HUES6 (cell line): ENCODE data around the gene CPSF7.
"Not testable (repeated sequence)": the region's sequence is repeated elsewhere in the genome, so short reads cannot be mapped to it uniquely, and the experiment has no call there.

ENCODE experiments used
- H3K27ac ChIP-seq: 2 replicates; pipeline ENCODE4 v1.7.0; 2013; ENCODE audit warnings: low read depth, mild to moderate bottlenecking, low read length, inconsistent platforms
- H3K27me3 ChIP-seq: 2 replicates; pipeline ENCODE4 v1.6.1; 2013; ENCODE audit warnings: low read length; ENCODE audit not compliant: control insufficient read depth, insufficient read depth
- H3K36me3 ChIP-seq: 2 replicates; pipeline ENCODE4 v1.6.1; 2013; ENCODE audit warnings: low read length; ENCODE audit not compliant: control insufficient read depth, insufficient read depth
- H3K4me1 ChIP-seq: 2 replicates; pipeline ENCODE4 v1.6.1; 2013; ENCODE audit warnings: low read length; ENCODE audit not compliant: control insufficient read depth, insufficient read depth
- H3K4me3 ChIP-seq: 2 replicates; pipeline ENCODE4 v1.5.1; 2013; ENCODE audit warnings: low read depth, low read length
- H3K9ac ChIP-seq: one replicate; pipeline ENCODE4 v1.6.1; 2013; ENCODE audit warnings: mild to moderate bottlenecking, low read length
- H3K9me3 ChIP-seq: 2 replicates; pipeline ENCODE4 v1.6.1; 2013; ENCODE audit warnings: low read depth, low read length; ENCODE audit not compliant: control insufficient read depth, insufficient read depth

The CPSF7 gene

DNA sequence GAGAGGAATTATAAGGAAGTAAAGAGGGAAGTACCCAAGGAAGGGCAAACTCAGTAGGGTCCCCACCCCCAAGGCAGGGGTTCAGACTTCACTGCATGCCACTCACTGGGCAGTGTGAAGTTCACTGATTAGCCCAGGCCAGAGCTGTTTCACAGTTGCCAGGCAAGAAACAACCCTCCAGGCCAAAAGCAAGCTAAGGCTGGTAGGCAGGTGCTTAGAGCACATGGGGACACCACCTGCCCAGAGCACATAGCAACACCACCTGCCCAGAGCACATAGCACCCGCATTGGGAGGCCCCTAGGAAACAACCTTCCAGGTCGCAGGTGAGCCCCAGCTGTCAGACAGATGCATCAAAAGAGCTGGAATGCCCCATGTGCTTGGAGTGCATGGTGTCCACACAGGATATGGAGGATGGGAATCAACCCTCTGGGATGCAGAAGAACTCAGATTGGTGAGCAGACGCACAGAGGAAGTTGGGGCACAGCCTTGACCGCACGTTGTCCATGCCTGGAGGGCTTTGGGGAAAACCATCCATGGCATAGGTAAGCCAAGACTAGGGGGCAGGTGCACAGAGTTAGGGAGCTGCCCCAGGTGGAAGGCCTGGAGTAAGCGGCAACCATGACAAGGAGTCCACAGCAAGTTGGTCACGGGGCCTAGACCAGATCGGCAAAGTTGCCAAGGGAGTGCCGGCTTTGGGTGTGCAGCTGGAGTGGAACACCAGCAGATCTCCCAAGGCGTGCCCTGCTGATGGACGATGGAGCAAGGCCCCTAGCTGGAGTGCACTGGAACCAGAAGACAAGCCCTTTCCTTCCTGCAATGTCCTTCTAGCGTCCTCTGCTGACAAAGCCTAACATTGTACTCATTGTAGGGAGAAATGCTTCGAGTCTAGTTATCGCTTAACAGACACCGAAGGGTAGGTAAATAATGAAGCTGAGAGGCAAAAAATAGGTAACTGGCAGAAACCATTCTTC, 45.2 kb downstream of the CPSF7 start:
- Histone ChIP-seq H3K4me1 (no peaks in the 10 kb centered on the region), H3K27ac (no peak overlapping the region), H3K9ac (no peak overlapping the region), H3K27me3 (no peaks in the 10 kb centered on the region), H3K4me3 (no peak overlapping the region), H3K36me3 (no peaks in the 10 kb centered on the region), H3K9me3 (no peaks in the 10 kb centered on the region)

DNA sequence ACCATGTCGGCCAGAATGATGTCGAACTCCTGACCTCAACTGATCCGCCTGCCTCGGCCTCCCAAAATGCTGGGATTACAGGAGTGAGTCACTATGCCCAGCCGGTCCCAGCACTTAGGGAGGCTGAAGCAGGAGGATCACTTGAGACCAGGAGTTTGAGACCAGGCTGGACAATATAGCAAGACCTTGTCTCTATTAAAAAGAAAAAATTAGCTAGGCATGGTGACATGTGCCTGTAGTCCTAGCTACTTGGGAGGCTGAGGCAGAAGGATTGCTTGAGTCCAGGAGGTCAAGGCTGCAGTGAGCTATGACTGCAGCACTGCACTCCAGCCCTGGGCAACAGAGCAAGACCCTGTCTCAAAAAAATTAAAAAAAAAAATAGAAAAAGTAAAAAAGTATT, 45.9 kb downstream of the CPSF7 start:
- not testable (repeated sequence) for H3K4me3 ChIP-seq, H3K9ac ChIP-seq, H3K27me3 ChIP-seq, H3K9me3 ChIP-seq, H3K36me3 ChIP-seq, H3K4me1 ChIP-seq, H3K27ac ChIP-seq

- H3K9me3 ChIP-seq = no peaks in the 10 kb centered on the region
- no peaks in the 10 kb centered on the region for H3K4me1 ChIP-seq
- peaks cover 7% of the 10 kb centered on the region; the same call in 1 of the 2 replicates for H3K36me3 ChIP-seq
- H3K27ac ChIP-seq = no peak overlapping the region
- no peak overlapping the region for H3K9ac ChIP-seq
- H3K27me3 ChIP-seq = no peaks in the 10 kb centered on the region
- H3K4me3 ChIP-seq = no peak overlapping the region
Observed at GRCh38 chr11:61380884-61381283, 48.9 kb downstream of the CPSF7 start.

DNA sequence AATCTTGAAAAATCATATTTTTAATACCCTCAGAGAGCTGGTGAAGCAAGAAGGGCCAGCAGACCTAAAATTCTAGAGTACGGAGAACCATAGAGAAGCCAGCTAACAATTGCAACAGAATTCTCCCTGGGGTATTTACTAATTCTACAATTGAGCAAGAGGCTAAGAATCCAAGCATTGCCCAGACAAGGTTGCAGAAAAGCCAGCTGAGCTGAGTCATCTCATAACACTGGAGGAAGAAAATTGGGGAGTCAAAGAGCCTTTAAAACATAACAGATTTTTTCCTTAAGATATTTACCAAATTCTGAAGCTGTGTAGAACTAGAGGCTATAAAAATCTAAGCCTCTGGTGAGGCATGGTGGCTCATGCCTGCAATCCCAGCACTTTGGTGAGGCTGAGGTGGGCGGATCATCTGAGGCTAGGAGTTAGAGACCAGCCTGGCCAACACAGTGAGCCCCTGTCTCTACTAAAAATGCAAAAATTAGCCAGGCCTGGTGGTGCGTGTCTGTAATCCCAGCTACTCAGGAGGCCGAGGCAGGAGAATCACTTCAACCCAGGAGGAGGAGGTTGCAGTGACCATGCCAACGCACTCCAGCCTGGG, 51.0 kb downstream of the CPSF7 start:
- H3K36me3 ChIP-seq = peaks cover 15% of the 10 kb centered on the region
- H3K4me1 ChIP-seq = no peaks in the 10 kb centered on the region
- H3K4me3 ChIP-seq = no peak overlapping the region
- H3K9me3 ChIP-seq = peaks cover 12% of the 10 kb centered on the region
- no peak overlapping the region for H3K27ac ChIP-seq
- no peaks in the 10 kb centered on the region for H3K27me3 ChIP-seq
- H3K9ac ChIP-seq = no peak overlapping the region

DNA sequence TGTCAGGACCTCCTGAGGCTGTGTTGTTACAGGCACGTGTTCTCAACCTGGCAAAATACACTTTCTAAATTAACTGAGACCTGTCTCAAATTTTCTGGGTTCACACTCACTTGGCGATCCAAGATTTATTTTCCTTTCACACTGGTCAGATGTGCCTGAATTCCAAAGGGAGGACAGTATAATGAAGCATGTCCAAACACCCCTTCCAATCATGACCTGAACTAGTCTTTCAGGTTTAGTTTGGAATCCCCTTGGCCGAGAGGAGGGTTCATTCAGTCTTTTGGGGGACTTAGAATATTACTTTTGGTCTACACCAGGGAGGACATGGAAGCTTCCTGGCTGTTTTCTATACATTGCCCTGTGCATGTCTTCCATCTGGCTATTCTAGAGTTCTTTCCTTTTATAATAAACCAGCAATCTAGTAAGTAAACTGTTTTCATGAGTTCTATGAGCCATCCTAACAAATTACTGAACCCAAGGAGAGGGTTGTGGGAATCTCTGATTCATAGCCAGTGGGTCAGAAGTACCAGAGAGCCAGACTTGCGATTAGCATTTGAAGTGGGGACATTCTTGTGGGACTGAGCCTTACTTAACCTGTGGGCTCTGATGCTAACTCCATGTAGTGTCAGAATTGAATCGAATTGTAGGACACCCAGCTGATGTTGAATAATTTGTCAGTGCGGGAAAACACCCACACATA, 52.2 kb downstream of the CPSF7 start:
- Histone ChIP-seq H3K9me3 (peaks cover 22% of the 10 kb centered on the region), H3K27ac (no peak overlapping the region), H3K36me3 (peaks cover 22% of the 10 kb centered on the region), H3K4me3 (no peak overlapping the region), H3K4me1 (no peaks in the 10 kb centered on the region), H3K9ac (no peak overlapping the region), H3K27me3 (no peaks in the 10 kb centered on the region)

DNA sequence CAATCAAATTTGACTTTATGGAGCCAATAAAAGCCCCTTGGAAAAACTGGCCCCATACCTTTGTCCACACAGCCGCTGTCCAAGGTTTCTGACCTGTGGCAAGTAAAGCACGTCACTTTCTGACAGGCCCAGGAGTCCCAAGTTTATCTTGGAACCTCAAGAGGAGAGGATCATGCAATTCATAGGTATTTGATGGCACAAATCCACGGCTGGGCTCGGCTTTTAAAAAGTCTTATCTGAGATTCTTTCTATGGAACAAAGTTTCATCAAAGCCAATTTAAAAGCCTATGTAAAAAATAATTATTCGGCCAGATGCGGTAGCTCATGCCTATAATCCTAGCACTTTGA, 54.0 kb downstream of the CPSF7 start:
- Histone ChIP-seq H3K4me1 (no peaks in the 10 kb centered on the region), H3K4me3 (no peak overlapping the region), H3K9me3 (peaks cover 34% of the 10 kb centered on the region), H3K27me3 (no peaks in the 10 kb centered on the region), H3K9ac (no peak overlapping the region), H3K36me3 (peaks cover 29% of the 10 kb centered on the region), H3K27ac (no peak overlapping the region)

DNA sequence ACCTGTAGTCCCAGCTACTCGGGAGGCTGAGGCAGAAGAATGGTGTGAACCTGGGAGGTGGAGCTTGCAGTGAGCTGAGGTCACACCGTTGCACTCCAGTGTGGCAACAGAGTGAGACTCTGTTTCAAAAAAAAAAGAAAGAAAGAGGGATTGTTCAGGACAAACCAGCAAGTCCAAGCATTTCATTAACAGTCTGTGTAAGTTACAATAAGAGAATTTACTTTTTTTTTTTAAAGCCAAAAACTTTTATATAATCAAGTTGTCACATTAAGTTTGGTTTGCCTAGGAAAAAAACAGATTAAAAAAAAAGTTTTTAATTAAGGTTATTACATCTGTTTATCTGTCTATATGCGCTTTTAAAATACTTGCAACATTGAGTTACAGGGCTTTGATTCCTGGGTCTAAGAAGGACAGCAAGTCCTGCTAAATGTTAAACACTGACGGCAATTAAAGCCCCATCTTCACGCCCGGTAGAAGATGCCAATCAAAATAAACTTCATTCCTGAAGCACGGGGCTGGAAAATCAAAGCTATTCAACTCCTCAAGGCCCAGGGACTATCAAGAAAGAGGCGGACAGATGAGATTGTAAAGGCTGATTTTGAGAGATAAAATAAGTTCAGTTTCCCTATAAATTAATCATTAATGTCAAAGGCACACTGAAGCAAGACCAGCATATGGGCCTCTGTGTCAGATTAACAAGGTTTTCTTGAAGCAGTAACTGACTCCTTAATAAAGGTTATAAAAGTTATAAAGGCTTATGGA, 56.9 kb downstream of the CPSF7 start:
- Histone ChIP-seq H3K27me3 (no peaks in the 10 kb centered on the region), H3K4me3 (no peak overlapping the region), H3K9me3 (peaks cover 34% of the 10 kb centered on the region), H3K27ac (no peak overlapping the region), H3K4me1 (no peaks in the 10 kb centered on the region), H3K36me3 (peaks cover 56% of the 10 kb centered on the region), H3K9ac (no peak overlapping the region)

GRCh38 chr11:61370349-61371005, 59.3 kb downstream of the CPSF7 start:
- no peak overlapping the region for H3K4me3 ChIP-seq
- no peaks in the 10 kb centered on the region for H3K4me1 ChIP-seq
- H3K36me3 ChIP-seq = peaks cover 70% of the 10 kb centered on the region
- no peak overlapping the region for H3K27ac ChIP-seq
- H3K9me3 ChIP-seq = peaks cover 34% of the 10 kb centered on the region
- no peak overlapping the region for H3K9ac ChIP-seq
- no peaks in the 10 kb centered on the region for H3K27me3 ChIP-seq

- H3K27me3 ChIP-seq = no peaks in the 10 kb centered on the region
- H3K27ac ChIP-seq = no peak overlapping the region
- peaks cover 72% of the 10 kb centered on the region for H3K36me3 ChIP-seq
Observed at GRCh38 chr11:61369372-61370348, 60.1 kb downstream of the CPSF7 start.

More at GRCh38 chr11:61369372-61370348, 60.1 kb downstream of the CPSF7 start:
- Histone ChIP-seq H3K4me3 (no peak overlapping the region), H3K9me3 (peaks cover 30% of the 10 kb centered on the region), H3K4me1 (no peaks in the 10 kb centered on the region), H3K9ac (no peak overlapping the region)
